GM18526 (cell line): ENCODE measurements around the gene KIF2A.

ENCODE experiments used
- POLR2A ChIP-seq: IDR thresholded peaks from 3 replicates; pipeline ENCODE4 v1.6.1; 2011; ENCODE audit not compliant: insufficient read length; ENCODE audit errors: extremely low read depth

The KIF2A gene

GRCh38 chr5:62283861-62284260 lies 22.1 kb upstream of the KIF2A start:
- TF ChIP-seq POLR2A = no peak

GRCh38 chr5:62284946-62285891 lies 20.8 kb upstream of the KIF2A start:
- TF ChIP-seq POLR2A = no peak

GRCh38 chr5:62286834-62287233 lies 19.2 kb upstream of the KIF2A start:
- no peak for TF ChIP-seq POLR2A

GRCh38 chr5:62287237-62287636 lies 18.8 kb upstream of the KIF2A start:
- no peak for TF ChIP-seq POLR2A

- TF ChIP-seq POLR2A = no peak
These were observed 17.9 kb upstream of the KIF2A start for GRCh38 chr5:62288118-62288517.

GRCh38 chr5:62289813-62290212 lies 16.2 kb upstream of the KIF2A start:
- TF ChIP-seq POLR2A = no peak

GRCh38 chr5:62296998-62297397 lies 9.0 kb upstream of the KIF2A start:
- TF ChIP-seq POLR2A = no peak

GRCh38 chr5:62298118-62298517 lies 7.9 kb upstream of the KIF2A start:
- TF ChIP-seq POLR2A = no peak

- no peak for TF ChIP-seq POLR2A
These were observed 6.9 kb upstream of the KIF2A start for GRCh38 chr5:62299101-62299500.

- TF ChIP-seq POLR2A = no peak
These were observed 6.4 kb upstream of the KIF2A start for GRCh38 chr5:62299600-62299999.

- no peak for TF ChIP-seq POLR2A
These were observed 670 bp upstream of the KIF2A start for GRCh38 chr5:62305358-62305714.

- TF ChIP-seq POLR2A = peak; percentile 7
These were observed 403 bp downstream of the KIF2A start for GRCh38 chr5:62306323-62306895.

- no peak for TF ChIP-seq POLR2A
These were observed 1.1 kb downstream of the KIF2A start for GRCh38 chr5:62306896-62307689.

- no peak for TF ChIP-seq POLR2A
These were observed 2.4 kb downstream of the KIF2A start for GRCh38 chr5:62308439-62308838.

- TF ChIP-seq POLR2A = no peak
These were observed 3.1 kb downstream of the KIF2A start for GRCh38 chr5:62309107-62309506.

- no peak for TF ChIP-seq POLR2A
These were observed 4.6 kb downstream of the KIF2A start for GRCh38 chr5:62310426-62311143.

- TF ChIP-seq POLR2A = no peak
These were observed 6.0 kb downstream of the KIF2A start for GRCh38 chr5:62312036-62312435.
